HG03442 (cell line): ENCODE measurements around the gene MEIS1.
"Not testable (repeated sequence)": the region's sequence is repeated elsewhere in the genome, so short reads cannot be mapped to it uniquely, and the experiment has no call there.

ENCODE experiments used
- ATAC-seq: cut with Tn5 transposase; IDR thresholded peaks from one replicate; pipeline ENCODE4 v1.9.1; 2021; ENCODE audit warnings: mild to moderate bottlenecking, moderate library complexity; ENCODE audit not compliant: unreplicated experiment

Gene MEIS1

DNA sequence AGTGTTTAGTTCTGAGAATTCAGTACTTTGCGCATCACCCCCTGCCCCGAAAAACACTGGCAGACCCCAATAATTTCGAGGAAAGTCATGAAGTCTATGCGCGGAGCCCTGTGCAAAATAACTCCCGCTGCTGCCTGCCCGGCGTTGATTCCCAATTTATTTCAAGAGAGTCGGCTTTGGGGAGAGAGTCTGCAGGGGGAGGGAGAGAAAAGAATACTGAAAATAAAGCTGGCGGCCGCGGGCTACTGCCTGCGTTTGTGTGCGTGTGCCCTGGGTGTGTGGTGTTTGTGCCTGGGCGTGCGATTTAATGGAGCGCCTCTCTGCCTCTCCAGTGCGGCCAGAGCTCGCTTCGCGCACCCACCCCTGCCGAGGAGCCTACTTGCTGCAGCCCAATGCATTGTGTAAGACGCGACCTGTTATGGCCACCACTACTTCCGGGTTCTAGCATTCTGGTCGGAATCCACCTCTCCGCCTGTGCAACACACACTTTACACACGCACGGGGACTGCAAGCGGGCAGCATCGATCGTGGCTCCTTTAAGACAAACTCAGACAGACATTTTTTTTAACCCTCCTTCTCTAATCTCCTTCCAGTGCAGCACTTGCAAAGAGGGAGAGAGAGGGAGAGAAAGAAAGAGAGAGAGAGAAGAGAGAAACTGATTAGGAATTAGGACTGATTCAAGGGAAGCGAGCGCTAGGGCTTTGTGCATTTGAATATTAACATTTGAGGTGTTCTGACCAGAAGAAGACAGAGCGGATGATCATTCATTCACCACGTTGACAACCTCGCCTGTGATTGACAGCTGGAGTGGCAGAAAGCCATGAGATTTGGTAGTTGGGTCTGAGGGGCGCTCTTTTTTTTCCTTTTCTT is at the start of gene MEIS1:
Gene MEIS1, plus strand, starts transcription at position 447 of the 870 bp plus-strand sequence. CDS start 732 bp downstream, outside the sequence.
- peak; percentile 84 for ATAC-seq

GRCh38 chr2:66387016-66387753 is 47.7 kb upstream of the MEIS1 start:
- no peak for ATAC-seq

GRCh38 chr2:66389651-66390131 is 45.2 kb upstream of the MEIS1 start:
- no peak for ATAC-seq

- no peak for ATAC-seq
Measured at GRCh38 chr2:66390152-66390551, 44.8 kb upstream of the MEIS1 start.

- ATAC-seq: no peak
Measured at GRCh38 chr2:66390811-66391210, 44.1 kb upstream of the MEIS1 start.

- not testable (repeated sequence) for ATAC-seq
Measured at GRCh38 chr2:66391240-66391639, 43.7 kb upstream of the MEIS1 start.

GRCh38 chr2:66405473-66405872 is 29.5 kb upstream of the MEIS1 start:
- no peak for ATAC-seq

DNA sequence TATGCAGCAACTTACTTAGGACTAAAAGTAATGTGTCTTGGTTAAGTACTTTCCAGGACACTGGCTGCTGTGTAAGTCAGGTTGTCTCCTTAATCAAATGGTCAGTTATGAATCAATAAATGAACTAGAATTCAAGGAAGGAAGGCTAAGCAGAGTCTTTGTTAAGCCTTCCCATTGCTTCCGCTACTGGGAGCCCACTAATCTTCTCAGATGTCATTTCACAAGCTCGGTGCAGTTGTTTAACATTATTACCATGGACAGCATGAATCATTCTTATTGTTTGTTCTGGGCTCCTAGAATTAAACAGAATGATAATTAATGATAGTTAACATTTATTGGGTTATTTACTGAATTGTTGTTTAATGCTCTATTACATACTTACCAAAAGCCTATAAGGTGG is 26.0 kb upstream of the MEIS1 start:
- ATAC-seq: no peak

GRCh38 chr2:66412874-66413273 is 22.1 kb upstream of the MEIS1 start:
- ATAC-seq: no peak

GRCh38 chr2:66414896-66415295 is 20.0 kb upstream of the MEIS1 start:
- ATAC-seq: no peak

DNA sequence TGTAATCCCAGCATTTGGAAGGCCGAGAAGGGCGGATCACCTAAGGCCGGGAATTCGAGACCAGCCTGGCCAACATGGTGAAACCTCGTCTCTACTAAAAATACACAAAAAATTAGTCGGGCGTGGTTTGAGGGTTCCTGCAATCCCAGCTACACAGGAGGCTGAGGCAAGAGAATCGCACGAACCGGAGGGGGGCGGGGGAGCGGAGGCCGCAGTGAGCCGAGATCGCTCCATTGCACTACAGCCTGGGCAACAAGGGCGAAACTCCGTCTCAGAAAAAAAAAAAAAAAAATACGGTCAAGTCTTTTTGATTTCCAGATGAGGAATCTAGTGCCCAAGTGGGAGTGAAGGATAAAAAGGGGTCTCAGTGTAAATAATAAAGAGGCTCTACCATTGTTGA is 16.5 kb upstream of the MEIS1 start:
- no peak for ATAC-seq

- ATAC-seq: no peak
Measured at GRCh38 chr2:66421612-66422011, 13.3 kb upstream of the MEIS1 start.

- ATAC-seq: no peak
Measured at GRCh38 chr2:66423391-66424124, 11.4 kb upstream of the MEIS1 start.

DNA sequence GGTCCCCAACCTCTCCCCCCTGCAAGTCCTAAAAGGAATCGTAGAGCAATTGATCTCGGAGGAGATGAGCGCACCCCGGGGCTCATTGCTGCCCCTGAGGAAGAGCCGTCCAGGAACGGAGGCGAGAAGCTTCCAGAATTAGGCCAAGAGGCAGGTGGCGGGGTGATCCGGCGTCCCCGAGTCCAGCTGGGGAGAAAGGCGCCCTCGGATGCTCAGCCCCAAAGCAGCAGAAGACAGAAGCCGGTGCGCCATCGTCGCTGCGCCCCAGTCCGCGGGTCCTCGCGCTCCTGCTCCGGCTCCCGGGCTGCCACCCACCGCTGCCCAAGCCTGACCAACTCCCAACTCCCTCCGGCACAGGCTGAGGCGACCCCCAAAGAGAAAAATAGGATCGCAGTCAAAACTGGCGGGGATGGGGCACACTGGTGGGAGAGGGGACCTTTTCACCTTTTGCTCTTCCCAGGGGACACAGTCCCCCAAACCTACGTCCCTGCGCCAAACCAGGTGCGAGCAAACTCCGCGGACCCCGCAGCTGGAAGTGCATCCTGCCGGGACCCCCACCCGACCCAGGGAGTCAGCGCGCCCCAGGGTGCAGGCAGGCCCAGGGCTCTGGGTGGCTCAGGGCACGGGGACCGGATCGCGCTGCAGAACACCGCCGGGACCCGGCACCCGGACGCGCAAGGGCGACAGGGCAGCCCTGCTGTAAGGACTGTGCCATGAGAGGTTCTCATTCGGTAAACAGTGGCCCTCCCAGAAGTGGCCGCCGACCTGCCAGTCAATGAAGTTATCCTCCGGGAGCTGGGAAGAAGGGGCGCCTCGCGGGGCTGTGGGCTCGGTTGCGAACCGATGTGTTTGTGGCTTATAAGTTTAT is 8.4 kb upstream of the MEIS1 start:
- ATAC-seq: no peak

DNA sequence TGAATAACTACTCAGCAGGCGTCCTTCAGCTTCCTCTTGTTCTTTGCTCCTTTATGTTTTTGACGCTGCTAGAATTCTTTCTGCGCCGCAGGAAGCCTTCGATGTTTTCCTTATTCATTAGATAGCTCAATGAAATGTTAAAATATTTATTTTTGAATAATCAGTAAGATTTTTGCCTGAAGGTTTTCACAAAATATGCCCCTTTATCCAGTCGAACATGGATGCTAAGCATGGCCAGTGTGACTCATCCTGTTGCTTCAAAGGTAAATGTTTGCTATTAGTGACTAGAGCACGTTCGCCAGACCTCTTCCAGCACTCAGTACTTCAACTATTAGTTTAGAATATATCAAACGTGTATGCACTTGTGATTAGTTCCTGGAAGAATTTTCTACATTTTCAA is 7.6 kb upstream of the MEIS1 start:
- no peak for ATAC-seq

- peak; percentile 49 for ATAC-seq
Measured at GRCh38 chr2:66428986-66429612, 5.8 kb upstream of the MEIS1 start.

DNA sequence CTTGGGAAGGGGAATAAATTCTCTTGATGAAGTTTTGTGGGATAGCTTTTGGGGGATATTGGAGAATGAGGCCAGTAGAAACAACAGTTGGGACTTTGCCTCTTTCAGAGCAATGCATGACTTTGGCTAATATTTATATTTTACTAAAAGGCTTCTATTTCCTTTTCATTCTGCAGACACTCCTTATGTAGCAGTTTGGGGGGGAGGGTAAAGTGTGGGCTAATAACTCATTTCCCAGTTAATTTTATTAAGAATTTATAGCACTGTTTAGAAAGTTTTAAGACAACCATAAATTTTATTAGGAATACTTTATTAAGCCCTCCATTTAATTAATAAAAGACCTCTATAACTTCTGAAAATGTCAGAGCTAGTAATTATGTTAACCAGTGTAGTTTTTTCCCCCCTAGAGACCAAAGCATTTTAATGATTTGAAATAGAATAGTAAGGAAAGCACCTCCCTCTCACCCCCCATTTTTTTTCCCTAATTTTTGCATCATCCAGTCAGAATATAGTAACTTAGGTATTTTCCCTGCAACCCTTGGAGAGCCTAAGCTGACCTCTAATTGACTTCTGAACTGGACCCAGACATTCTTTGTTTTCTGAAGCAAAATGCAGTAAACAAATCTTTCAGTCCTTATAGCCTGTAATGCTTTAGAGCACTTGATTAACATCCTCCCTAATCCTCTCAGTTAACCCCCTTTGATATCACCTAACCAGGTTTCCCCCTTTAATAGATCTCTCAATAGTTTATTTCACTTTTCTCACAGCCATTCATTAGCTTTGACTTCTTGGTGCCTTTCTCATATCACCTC is 5.0 kb upstream of the MEIS1 start:
- no peak for ATAC-seq

DNA sequence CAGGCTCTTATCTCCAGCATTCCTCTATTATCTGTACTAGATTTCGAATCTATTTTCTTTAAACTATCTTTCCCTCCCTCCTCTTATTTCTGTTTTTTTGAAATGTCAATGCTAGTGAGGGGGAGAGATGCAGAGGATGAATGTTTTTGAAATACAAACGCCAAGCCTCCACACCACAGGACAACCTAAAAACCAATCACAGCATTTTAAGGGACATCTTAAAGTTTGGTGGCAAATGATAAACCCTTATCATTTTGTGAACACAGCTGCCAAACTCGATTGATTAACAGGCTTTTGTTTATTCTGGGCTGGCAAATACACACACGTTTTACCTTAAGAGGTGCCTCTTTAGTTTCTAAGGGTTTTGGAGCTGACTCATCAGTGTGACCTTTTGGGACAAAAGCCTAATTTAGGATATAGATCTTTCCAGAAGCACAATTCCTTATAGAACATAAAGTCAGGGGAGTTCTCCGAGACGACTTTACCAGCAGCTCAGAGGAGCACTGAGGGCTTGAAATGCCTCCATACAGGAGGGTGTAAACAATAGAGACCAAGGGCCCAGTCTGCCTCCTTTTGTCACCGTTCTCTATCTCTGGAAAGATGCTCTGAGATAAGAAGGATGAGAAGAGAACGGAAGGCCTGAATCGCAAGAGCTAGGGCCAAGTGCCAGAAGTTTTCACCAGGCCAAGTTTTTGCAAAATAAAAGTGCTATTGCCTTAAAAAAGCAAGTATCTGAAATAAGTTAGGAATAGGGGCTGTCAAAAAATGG is 4.2 kb upstream of the MEIS1 start:
- ATAC-seq: no peak
